Medulla oblongata (tissue), 1 donor: ENCODE measurements around the gene OR6V1.

Experiments
- DNase-seq: peaks from one replicate; pipeline ENCODE4 v3.0.0-alpha.2; 2015; ENCODE audit errors: extremely low spot score

Gene OR6V1

GRCh38 chr7:143052041-143052440, at the start of gene OR6V1:
OR6V1 (plus strand) TSS chr7:143052341; CDS start chr7:143052341, 0 bp downstream.
- no peak for DNase-seq

- no peak for DNase-seq
Observed at GRCh38 chr7:143002898-143003297, 49.2 kb upstream of the OR6V1 start.

GRCh38 chr7:143003393-143004051, 48.6 kb upstream of the OR6V1 start:
- DNase-seq = peak; percentile 45

GRCh38 chr7:143005632-143006260, 46.4 kb upstream of the OR6V1 start:
- no peak for DNase-seq

- peak; percentile 85 for DNase-seq
Observed at GRCh38 chr7:143008007-143008901, 43.9 kb upstream of the OR6V1 start.

- DNase-seq = no peak
Observed at GRCh38 chr7:143012001-143012400, 40.1 kb upstream of the OR6V1 start.

- no peak for DNase-seq
Observed at GRCh38 chr7:143012409-143012808, 39.7 kb upstream of the OR6V1 start.

GRCh38 chr7:143013473-143013872, 38.7 kb upstream of the OR6V1 start:
- no peak for DNase-seq

- DNase-seq = no peak
Observed at GRCh38 chr7:143013893-143014292, 38.2 kb upstream of the OR6V1 start.

- no peak for DNase-seq
Observed at GRCh38 chr7:143015084-143015483, 37.1 kb upstream of the OR6V1 start.

- DNase-seq = no peak
Observed at GRCh38 chr7:143015926-143016490, 36.1 kb upstream of the OR6V1 start.

GRCh38 chr7:143016996-143017395, 35.1 kb upstream of the OR6V1 start:
- no peak for DNase-seq

GRCh38 chr7:143018931-143019330, 33.2 kb upstream of the OR6V1 start:
- no peak for DNase-seq

GRCh38 chr7:143023047-143023446, 29.1 kb upstream of the OR6V1 start:
- no peak for DNase-seq

GRCh38 chr7:143025371-143025770, 26.8 kb upstream of the OR6V1 start:
- no peak for DNase-seq

GRCh38 chr7:143027032-143027431, 25.1 kb upstream of the OR6V1 start, which contains the start of gene OR9A2:
OR9A2 (minus strand) TSS chr7:143027132; CDS start chr7:143027132, 0 bp downstream.
- DNase-seq = no peak

- no peak for DNase-seq
Observed at GRCh38 chr7:143027683-143028082, 24.5 kb upstream of the OR6V1 start.

GRCh38 chr7:143038635-143039034, 13.5 kb upstream of the OR6V1 start:
- DNase-seq = no peak

GRCh38 chr7:143040209-143040715, 11.9 kb upstream of the OR6V1 start:
- DNase-seq = no peak

GRCh38 chr7:143041346-143041745, 10.8 kb upstream of the OR6V1 start:
- no peak for DNase-seq

GRCh38 chr7:143042159-143042789, 9.9 kb upstream of the OR6V1 start:
- DNase-seq = peak; percentile 45
